ENCODE results near the gene ZMYM2.
"Not testable (repeated sequence)": the region's sequence is repeated elsewhere in the genome, so short reads cannot be mapped to it uniquely, and the experiment has no call there.

The ZMYM2 gene

GRCh38 chr13:19984430-19985218 lies 26.1 kb downstream of the ZMYM2 start:
- DNase-seq: no peak

GRCh38 chr13:19985219-19985556 lies 26.7 kb downstream of the ZMYM2 start:
- no peak for DNase-seq

GRCh38 chr13:19991531-19991930 lies 33.0 kb downstream of the ZMYM2 start:
- DNase-seq: no peak

- no peak for DNase-seq
Measured at GRCh38 chr13:19993024-19993423, 34.5 kb downstream of the ZMYM2 start.

- DNase-seq: no peak
Measured at GRCh38 chr13:19998960-19999359, 40.4 kb downstream of the ZMYM2 start.

GRCh38 chr13:20000062-20000552 lies 41.6 kb downstream of the ZMYM2 start:
- DNase-seq: no peak

- no peak for DNase-seq
Measured at GRCh38 chr13:20001366-20002190, 43.1 kb downstream of the ZMYM2 start.

- no peak for DNase-seq
Measured at GRCh38 chr13:20002787-20003186, 44.3 kb downstream of the ZMYM2 start.

- no peak for DNase-seq
Measured at GRCh38 chr13:20006206-20006605, 47.7 kb downstream of the ZMYM2 start.

GRCh38 chr13:20015763-20016162 lies 57.2 kb downstream of the ZMYM2 start:
- no peak for DNase-seq

GRCh38 chr13:20016649-20017364 lies 58.3 kb downstream of the ZMYM2 start:
- DNase-seq: no peak

GRCh38 chr13:20017365-20017711 lies 58.8 kb downstream of the ZMYM2 start:
- no peak for DNase-seq

- no peak for DNase-seq
Measured at GRCh38 chr13:20019043-20019442, 60.5 kb downstream of the ZMYM2 start.

- DNase-seq: no peak
Measured at GRCh38 chr13:20024702-20025101, 66.2 kb downstream of the ZMYM2 start.

- DNase-seq: no peak
Measured at GRCh38 chr13:20028953-20029352, 70.4 kb downstream of the ZMYM2 start.

GRCh38 chr13:20033486-20033885 lies 75.0 kb downstream of the ZMYM2 start:
- no peak for DNase-seq

- DNase-seq: no peak
Measured at GRCh38 chr13:20035130-20035529, 76.6 kb downstream of the ZMYM2 start.

GRCh38 chr13:20037908-20038307 lies 79.4 kb downstream of the ZMYM2 start:
- DNase-seq: no peak

- DNase-seq: not testable (repeated sequence)
Measured at GRCh38 chr13:20042603-20043002, 84.1 kb downstream of the ZMYM2 start.

GRCh38 chr13:20043207-20043925 lies 84.8 kb downstream of the ZMYM2 start:
- DNase-seq: no peak

- DNase-seq: no peak
Measured at GRCh38 chr13:20044086-20044485, 85.6 kb downstream of the ZMYM2 start.

- no peak for DNase-seq
Measured at GRCh38 chr13:20045950-20046548, 87.5 kb downstream of the ZMYM2 start.

Measured in T-helper 9 cell (primary cell).